ENCODE data around the gene GAPVD1.

DNA sequence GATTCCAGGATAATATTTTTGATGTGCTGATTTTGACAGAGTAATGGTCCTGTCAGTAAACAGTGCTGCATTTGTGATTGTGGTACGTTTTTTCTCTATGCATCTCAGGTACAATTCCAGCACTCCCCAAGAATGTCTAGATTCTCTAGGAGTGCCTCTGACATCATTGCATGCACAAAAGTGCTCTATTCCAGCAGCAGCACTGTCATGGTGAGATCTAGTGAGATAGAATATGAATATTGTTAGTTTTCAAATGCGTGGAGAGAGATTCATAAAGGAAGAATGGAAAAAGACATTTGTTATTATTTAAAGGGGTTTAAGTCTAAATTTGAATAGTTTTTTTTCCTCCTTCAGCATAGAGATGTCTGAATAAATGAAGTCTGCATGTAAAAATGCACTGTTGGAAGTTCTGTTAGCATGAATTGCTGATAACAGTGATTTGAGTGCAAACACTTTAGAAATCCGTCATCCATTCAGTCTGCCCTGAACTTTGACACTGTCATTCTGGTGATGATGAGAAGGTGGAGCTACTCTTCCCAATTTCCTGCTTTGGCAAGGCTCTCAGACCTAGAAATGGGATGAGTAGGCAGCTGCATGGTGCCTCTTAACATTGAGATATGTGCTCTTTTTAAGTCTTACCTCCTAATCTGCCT is 84.6 kb downstream of the GAPVD1 start:
- TF ChIP-seq POLR2A (IDR thresholded peaks at IDR 0.05) (no peak), CTCF (IDR thresholded peaks at IDR 0.05) (no peak)
